ENCODE measurements around the gene RNF39.
"Not testable (repeated sequence)": the region's sequence is repeated elsewhere in the genome, so short reads cannot be mapped to it uniquely, and the experiment has no call there.

Gene RNF39

DNA sequence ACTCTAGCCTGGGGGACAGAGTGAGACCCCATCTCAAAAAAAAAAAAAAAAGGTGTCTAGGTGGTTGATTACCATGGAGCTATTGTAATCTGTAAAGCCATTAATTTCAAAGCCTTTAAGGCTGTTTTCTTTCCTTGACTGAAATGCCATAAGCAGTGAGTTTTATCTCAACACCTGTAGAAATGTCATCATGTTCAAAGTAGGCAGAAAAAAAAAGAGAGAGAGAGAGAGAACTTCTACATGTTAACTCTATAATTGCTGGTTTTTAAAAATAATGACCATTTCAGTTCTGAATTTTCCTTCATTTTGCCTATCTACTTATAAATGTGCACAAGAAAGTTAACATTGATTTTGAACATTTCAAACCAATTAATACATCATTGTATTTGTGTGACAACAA is 44.2 kb downstream of the RNF39 start:
- Mint-ChIP-seq H3K27ac (no peak overlapping the region), H3K36me3 (ENCODE audit: low read depth) (peaks cover 6% of the 10 kb centered on the region), H3K4me3 (no peak overlapping the region), H3K27me3 (no peaks in the 10 kb centered on the region), H3K4me1 (ENCODE audit: low read depth) (peaks cover 15% of the 10 kb centered on the region), H3K9me3 (no peaks in the 10 kb centered on the region)
- intact Hi-C loops (cut with micrococcal nuclease) = no loop called here

GRCh38 chr6:30029588-30029987 is 46.0 kb downstream of the RNF39 start:
- peaks cover 15% of the 10 kb centered on the region for H3K4me1 Mint-ChIP-seq (ENCODE audit: low read depth)
- peaks cover under 1% of the 10 kb centered on the region for H3K36me3 Mint-ChIP-seq (ENCODE audit: low read depth)
- intact Hi-C loops (cut with micrococcal nuclease) = no loop called here
- H3K27me3 Mint-ChIP-seq = no peaks in the 10 kb centered on the region
- H3K4me3 Mint-ChIP-seq = no peak overlapping the region
- no peak overlapping the region for H3K27ac Mint-ChIP-seq
- H3K9me3 Mint-ChIP-seq = no peaks in the 10 kb centered on the region

DNA sequence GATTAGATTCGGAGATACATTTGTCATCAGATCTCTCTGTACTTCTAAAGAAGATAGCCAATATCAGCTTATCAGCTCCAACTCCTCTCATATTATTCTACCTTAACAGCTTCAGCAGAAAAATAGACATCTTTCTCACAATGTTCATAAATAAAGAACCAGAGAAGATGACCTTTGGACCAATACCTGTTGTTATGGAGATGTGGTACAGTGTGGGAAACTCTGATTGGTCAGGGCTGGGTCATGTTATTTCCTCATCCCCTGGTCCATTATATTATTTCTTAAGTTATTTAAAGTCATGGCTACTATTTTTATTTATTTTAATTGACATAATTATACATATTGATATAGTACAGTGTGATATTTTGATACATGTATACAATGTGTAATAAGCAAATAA is 50.4 kb downstream of the RNF39 start:
- intact Hi-C loops (cut with micrococcal nuclease) = no loop called here
- no peak overlapping the region for H3K27ac Mint-ChIP-seq
- H3K36me3 Mint-ChIP-seq (ENCODE audit: low read depth) = no peaks in the 10 kb centered on the region
- H3K4me3 Mint-ChIP-seq = no peak overlapping the region
- H3K4me1 Mint-ChIP-seq (ENCODE audit: low read depth) = peaks cover 13% of the 10 kb centered on the region
- H3K27me3 Mint-ChIP-seq = no peaks in the 10 kb centered on the region
- H3K9me3 Mint-ChIP-seq = no peaks in the 10 kb centered on the region

- intact Hi-C loops (cut with micrococcal nuclease); H3K27ac Mint-ChIP-seq; H3K36me3 Mint-ChIP-seq (ENCODE audit: low read depth); H3K4me1 Mint-ChIP-seq (ENCODE audit: low read depth); H3K27me3 Mint-ChIP-seq; H3K4me3 Mint-ChIP-seq; H3K9me3 Mint-ChIP-seq: not testable (repeated sequence)
These were observed 52.9 kb downstream of the RNF39 start for GRCh38 chr6:30022712-30023111.

- no peaks in the 10 kb centered on the region for H3K36me3 Mint-ChIP-seq (ENCODE audit: low read depth)
- no peaks in the 10 kb centered on the region for H3K27me3 Mint-ChIP-seq
- intact Hi-C loops (cut with micrococcal nuclease) = no loop called here
- H3K4me1 Mint-ChIP-seq (ENCODE audit: low read depth) = peaks cover 9% of the 10 kb centered on the region
- H3K9me3 Mint-ChIP-seq = no peaks in the 10 kb centered on the region
- H3K27ac Mint-ChIP-seq = no peak overlapping the region
- no peak overlapping the region for H3K4me3 Mint-ChIP-seq
These were observed 53.4 kb downstream of the RNF39 start for GRCh38 chr6:30022189-30022588.

GRCh38 chr6:30020626-30021025 is 54.9 kb downstream of the RNF39 start:
- intact Hi-C loops (cut with micrococcal nuclease) = no loop called here
- Mint-ChIP-seq H3K27me3 (no peaks in the 10 kb centered on the region), H3K4me1 (ENCODE audit: low read depth) (peaks cover 9% of the 10 kb centered on the region), H3K9me3 (no peaks in the 10 kb centered on the region), H3K36me3 (ENCODE audit: low read depth) (no peaks in the 10 kb centered on the region), H3K4me3 (no peak overlapping the region), H3K27ac (no peak overlapping the region)
